Trophoblast cell (in vitro differentiated cells and primary cell): ENCODE measurements around the gene MAB21L4.

Source experiments
- DNase-seq, 2 donors: peaks; one replicate each; pipeline ENCODE4 v3.0.0-alpha.2; 2016
- H2AFZ ChIP-seq: 2 replicates; pipeline ENCODE4 v1.6.1; 2013; ENCODE audit warnings: low read length, moderate library complexity, mild to moderate bottlenecking; ENCODE audit not compliant: insufficient read depth, poor library complexity
- H2AK5ac ChIP-seq: 2 replicates; pipeline ENCODE4 v1.6.1; 2013; ENCODE audit warnings: mild to moderate bottlenecking, low read length
- H2BK120ac ChIP-seq: 2 replicates; pipeline ENCODE4 v1.6.1; 2013; ENCODE audit warnings: low read length, mild to moderate bottlenecking, moderate library complexity; ENCODE audit not compliant: insufficient read depth, poor library complexity
- H2BK12ac ChIP-seq: 2 replicates; pipeline ENCODE4 v1.6.1; 2013; ENCODE audit warnings: mild to moderate bottlenecking, low read length, moderate library complexity
- H2BK5ac ChIP-seq: 2 replicates; pipeline ENCODE4 v1.6.1; 2013; ENCODE audit warnings: low read length, low read depth, moderate library complexity, mild to moderate bottlenecking; ENCODE audit not compliant: poor library complexity
- H3K14ac ChIP-seq: 2 replicates; pipeline ENCODE4 v1.6.1; 2013; ENCODE audit warnings: mild to moderate bottlenecking, low read length
- H3K18ac ChIP-seq: 2 replicates; pipeline ENCODE4 v1.6.1; 2013; ENCODE audit warnings: mild to moderate bottlenecking, low read length
- H3K23ac ChIP-seq: 2 replicates; pipeline ENCODE4 v1.6.1; 2013; ENCODE audit warnings: low read length
- H3K27ac ChIP-seq: 2 replicates; pipeline ENCODE4 v1.5.1; 2013; ENCODE audit warnings: low read depth, mild to moderate bottlenecking, inconsistent platforms, low read length, moderate library complexity
- H3K27me3 ChIP-seq: 2 replicates; pipeline ENCODE4 v1.6.1; 2013; ENCODE audit warnings: inconsistent platforms, mild to moderate bottlenecking, low read length, moderate library complexity; ENCODE audit not compliant: insufficient read depth
- H3K36me3 ChIP-seq, 2 experiments: 1 replicate in 1 of 2; 2 replicates in 1 of 2; pipeline ENCODE4 v1.6.1; 2013; ENCODE audit warnings: low read length in 2 of 2, mild to moderate bottlenecking in 2 of 2, moderate library complexity in 1 of 2; ENCODE audit not compliant: insufficient read depth in 2 of 2, control insufficient read depth in 1 of 2
- H3K4ac ChIP-seq: 2 replicates; pipeline ENCODE4 v1.6.1; 2013; ENCODE audit warnings: low read depth, mild to moderate bottlenecking, low read length, moderate library complexity
- H3K4me1 ChIP-seq, 2 experiments: 1 replicate in 1 of 2; 2 replicates in 1 of 2; pipeline ENCODE4 v1.6.1; 2013; ENCODE audit warnings: low read length in 2 of 2, mild to moderate bottlenecking in 2 of 2, moderate library complexity in 1 of 2; ENCODE audit not compliant: insufficient read depth in 2 of 2, control insufficient read depth in 1 of 2
- H3K4me2 ChIP-seq: 2 replicates; pipeline ENCODE4 v1.6.1; 2013; ENCODE audit warnings: inconsistent platforms, mild to moderate bottlenecking, low read length, moderate library complexity
- H3K4me3 ChIP-seq: 2 replicates; pipeline ENCODE4 v1.5.1; 2013; ENCODE audit warnings: mild to moderate bottlenecking, low read depth, low read length, inconsistent platforms
- H3K79me1 ChIP-seq: one replicate; pipeline ENCODE4 v1.6.1; 2013; ENCODE audit warnings: low read length
- H3K79me2 ChIP-seq: 2 replicates; pipeline ENCODE4 v1.6.1; 2013; ENCODE audit warnings: low read length, mild to moderate bottlenecking; ENCODE audit not compliant: control insufficient read depth, insufficient read depth, poor library complexity
- H3K9ac ChIP-seq: 2 replicates; pipeline ENCODE4 v1.6.1; 2013; ENCODE audit warnings: mild to moderate bottlenecking, low read length
- H3K9me3 ChIP-seq: 2 replicates; pipeline ENCODE4 v1.6.1; 2013; ENCODE audit warnings: low read depth, mild to moderate bottlenecking, control low read depth, inconsistent platforms, low read length; ENCODE audit not compliant: insufficient read depth
- H4K12ac ChIP-seq: 2 replicates; pipeline ENCODE4 v1.6.1; 2013; ENCODE audit warnings: low read depth, mild to moderate bottlenecking, low read length, moderate library complexity
- H4K8ac ChIP-seq: 2 replicates; pipeline ENCODE4 v1.6.1; 2013; ENCODE audit warnings: low read depth, mild to moderate bottlenecking, low read length, moderate library complexity
- H4K91ac ChIP-seq: one replicate; pipeline ENCODE4 v1.6.1; 2013; ENCODE audit warnings: low read depth, mild to moderate bottlenecking, low read length, moderate library complexity
- WGBS: extraction: QIAGEN DNeasy Blood & Tissue Kit; methylation state at CpG from one replicate; pipeline ENCODE4 v1.1.7; 2013; ENCODE audit warnings: missing lambda C conversion rate; ENCODE audit not compliant: insufficient read length, insufficient coverage; ENCODE audit errors: extremely low coverage; 5-methylcytosine and 5-hydroxymethylcytosine counted together

The MAB21L4 gene

DNA sequence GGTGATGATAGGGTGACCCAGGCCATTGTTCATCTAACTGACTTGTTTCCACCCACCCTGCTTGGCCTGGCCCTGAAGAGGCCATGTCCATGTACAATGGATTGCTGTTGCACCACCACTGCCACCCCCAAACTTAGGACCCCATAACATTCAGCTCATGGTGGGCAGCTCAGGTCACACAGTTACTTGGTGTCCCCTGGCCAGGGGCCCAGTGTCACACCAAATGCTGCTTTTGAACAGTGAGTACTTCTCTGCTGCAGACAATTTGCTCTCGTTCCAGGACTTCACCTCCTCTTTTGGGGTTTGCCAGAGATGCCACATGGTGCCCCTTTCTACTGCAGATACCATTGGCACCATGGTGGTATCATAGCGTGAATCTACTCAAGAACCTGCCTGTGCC lies 11.7 kb downstream of the MAB21L4 start:
- Histone ChIP-seq H3K9me3 (peaks cover 4% of the 10 kb centered on the region), H2AK5ac (no peak overlapping the region)
- WGBS = no CpG with 5 or more reads among the region's 2 CpGs

DNA sequence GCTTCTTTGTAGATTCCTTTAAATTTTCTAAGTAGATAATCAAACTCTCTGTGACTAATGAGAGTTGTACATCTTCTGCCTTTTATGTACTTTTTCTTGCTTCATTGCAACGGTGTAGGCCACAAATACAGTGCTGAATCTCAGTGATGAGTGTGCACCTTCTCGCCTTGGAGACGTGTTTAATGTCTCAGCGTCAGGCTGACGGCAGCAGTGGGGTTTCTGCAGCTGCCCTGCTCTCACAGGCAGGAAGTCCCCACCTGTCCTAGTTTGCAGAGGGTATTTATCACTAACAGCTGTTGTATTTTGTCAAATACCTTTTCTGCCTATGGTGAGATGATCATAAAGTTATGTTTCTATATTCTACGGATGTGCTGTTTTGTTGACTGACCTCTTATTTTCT lies 14.0 kb downstream of the MAB21L4 start:
- Histone ChIP-seq H3K36me3 (no peaks in the 10 kb centered on the region), H3K4me1 (no peaks in the 10 kb centered on the region), H3K27me3 (no peaks in the 10 kb centered on the region), H2BK5ac (no peak overlapping the region), H4K12ac (no peak overlapping the region), H3K4ac (no peak overlapping the region), H2BK12ac (no peak overlapping the region), H3K27ac (no peak overlapping the region), H3K18ac (no peak overlapping the region), H3K9me3 (peaks cover 6% of the 10 kb centered on the region), H3K79me2 (no peaks in the 10 kb centered on the region), H3K23ac (no peak overlapping the region), H2BK120ac (no peak overlapping the region), H3K9ac (no peak overlapping the region), H4K8ac (no peak overlapping the region), H2AK5ac (no peak overlapping the region), H3K4me2 (no peak overlapping the region), H2AFZ (no peak overlapping the region), H3K79me1 (no peaks in the 10 kb centered on the region), H3K4me3 (no peak overlapping the region), H3K14ac (no peak overlapping the region), H4K91ac (no peak overlapping the region)
- DNase-seq = no peak
- no CpG with 5 or more reads among the region's 6 CpGs for WGBS

More for the DNA sequence above, 11.7 kb downstream of the MAB21L4 start:
- Histone ChIP-seq H3K4ac (no peak overlapping the region), H4K12ac (no peak overlapping the region), H3K79me2 (no peaks in the 10 kb centered on the region), H3K14ac (no peak overlapping the region), H2AFZ (no peak overlapping the region), H3K9ac (no peak overlapping the region), H2BK12ac (no peak overlapping the region), H4K8ac (no peak overlapping the region), H3K27me3 (no peaks in the 10 kb centered on the region), H3K27ac (no peak overlapping the region), H3K79me1 (no peaks in the 10 kb centered on the region), H3K4me2 (no peak overlapping the region), H3K23ac (no peak overlapping the region), H3K18ac (no peak overlapping the region), H3K4me1 (peaks cover 5 to 6% of the 10 kb centered on the region in 2 experiments), H2BK120ac (no peak overlapping the region), H2BK5ac (no peak overlapping the region), H3K4me3 (no peak overlapping the region), H3K36me3 (no peaks in the 10 kb centered on the region), H4K91ac (no peak overlapping the region)
- no peak for DNase-seq

DNA sequence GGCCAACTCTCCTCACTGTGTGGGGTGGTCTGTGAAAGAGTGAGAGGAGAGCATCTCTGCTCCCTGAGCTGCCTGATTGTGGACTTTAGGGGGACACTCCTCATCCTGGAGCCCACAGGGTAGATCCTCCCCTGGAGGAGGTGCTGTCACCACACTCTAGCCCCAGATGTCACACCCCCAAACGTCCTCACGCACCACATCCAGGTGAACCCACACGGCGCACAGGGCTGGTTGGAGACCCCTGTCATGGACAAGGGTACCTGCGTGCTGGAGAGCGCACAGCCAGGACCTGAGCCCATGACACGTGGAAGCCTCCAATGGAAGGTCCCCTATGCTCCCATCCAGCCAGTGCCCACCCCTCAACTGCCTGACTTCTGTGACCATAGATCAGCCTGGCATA lies 16.9 kb downstream of the MAB21L4 start:
- no peak overlapping the region for H4K12ac ChIP-seq
- H2BK12ac ChIP-seq = no peak overlapping the region
- no peaks in the 10 kb centered on the region for H3K27me3 ChIP-seq
- H3K4ac ChIP-seq = no peak overlapping the region
- no peak overlapping the region for H3K9ac ChIP-seq
- no peak overlapping the region for H3K4me3 ChIP-seq
- no peak overlapping the region for H4K8ac ChIP-seq
- no peak overlapping the region for H3K4me2 ChIP-seq
- no peak for DNase-seq
- no peak overlapping the region for H2BK5ac ChIP-seq
- no peak overlapping the region for H2BK120ac ChIP-seq
- no peaks in the 10 kb centered on the region for H3K79me2 ChIP-seq
- no peak overlapping the region for H2AFZ ChIP-seq
- no peaks in the 10 kb centered on the region for H3K36me3 ChIP-seq
- no peak overlapping the region for H3K27ac ChIP-seq
- H3K9me3 ChIP-seq = peaks cover 2% of the 10 kb centered on the region
- no CpG with 5 or more reads among the region's 7 CpGs for WGBS
- H3K14ac ChIP-seq = no peak overlapping the region
- no peaks in the 10 kb centered on the region for H3K4me1 ChIP-seq
- H3K23ac ChIP-seq = no peak overlapping the region
- no peaks in the 10 kb centered on the region for H3K79me1 ChIP-seq
- no peak overlapping the region for H3K18ac ChIP-seq
- H4K91ac ChIP-seq = no peak overlapping the region
- H2AK5ac ChIP-seq = no peak overlapping the region

DNA sequence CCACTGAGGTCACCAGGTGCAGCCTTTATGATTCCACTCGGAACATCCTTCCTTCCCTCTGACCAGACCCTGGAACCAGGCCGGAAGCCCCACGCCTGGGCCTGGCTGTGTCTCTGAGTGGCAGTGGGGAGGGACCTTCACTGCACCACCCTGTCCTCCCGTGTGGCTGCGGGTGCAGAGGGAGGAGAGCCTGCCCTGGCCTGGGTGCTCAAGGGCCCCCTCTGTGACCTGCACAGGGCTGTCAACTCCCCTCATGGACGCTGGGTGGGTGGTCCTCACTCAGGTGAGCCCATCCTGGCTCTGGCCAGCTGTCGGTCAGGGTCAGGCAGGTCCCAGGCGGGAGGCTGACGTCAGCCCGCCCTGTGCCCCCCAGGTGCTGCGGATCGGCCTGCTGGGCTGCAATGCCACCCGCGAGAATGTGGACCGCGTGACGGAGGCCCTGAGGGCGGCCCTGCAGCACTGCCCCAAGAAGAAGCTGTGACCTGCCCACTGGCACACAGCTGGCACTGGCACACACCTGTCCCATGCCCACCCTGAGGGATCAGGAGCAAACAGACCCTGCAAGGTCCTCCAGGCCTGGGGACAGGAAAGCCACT lies 17.5 kb downstream of the MAB21L4 start:
- no CpG with 5 or more reads among the region's 18 CpGs for WGBS
- Histone ChIP-seq H3K4me1 (no peaks in the 10 kb centered on the region), H3K79me1 (no peaks in the 10 kb centered on the region), H3K4me2 (no peak overlapping the region), H2AK5ac (no peak overlapping the region), H3K27me3 (no peaks in the 10 kb centered on the region), H4K12ac (no peak overlapping the region), H3K14ac (no peak overlapping the region), H3K9me3 (peaks cover 2% of the 10 kb centered on the region), H3K9ac (no peak overlapping the region), H3K79me2 (no peaks in the 10 kb centered on the region), H2BK12ac (no peak overlapping the region), H3K27ac (no peak overlapping the region), H3K23ac (no peak overlapping the region), H2BK120ac (no peak overlapping the region), H3K36me3 (no peaks in the 10 kb centered on the region), H2AFZ (no peak overlapping the region), H3K4ac (no peak overlapping the region), H4K8ac (no peak overlapping the region), H4K91ac (no peak overlapping the region), H3K4me3 (no peak overlapping the region), H2BK5ac (no peak overlapping the region), H3K18ac (no peak overlapping the region)
- no peak for DNase-seq
